Measurements from ENCODE around the gene C1orf116.
"Not testable (repeated sequence)": the region's sequence is repeated elsewhere in the genome, so short reads cannot be mapped to it uniquely, and the experiment has no call there.

C1orf116 gene

GRCh38 chr1:207058878-207059867, 26.6 kb upstream of the C1orf116 start:
- DNase-seq (ENCODE audit: low read depth) = no peak

GRCh38 chr1:207058252-207058651, 25.7 kb upstream of the C1orf116 start:
- no peak for DNase-seq (ENCODE audit: low read depth)

- DNase-seq (ENCODE audit: low read depth) = no peak
Measured at GRCh38 chr1:207056673-207057072, 24.1 kb upstream of the C1orf116 start.

- DNase-seq (ENCODE audit: low read depth) = no peak
Measured at GRCh38 chr1:207055386-207056001, 22.9 kb upstream of the C1orf116 start.

- no peak for DNase-seq (ENCODE audit: low read depth)
Measured at GRCh38 chr1:207054491-207054890, 21.9 kb upstream of the C1orf116 start.

GRCh38 chr1:207052911-207053769, 20.6 kb upstream of the C1orf116 start, which contains the start of gene PFKFB2:
Gene PFKFB2 (plus strand): TSS chr1:207053275. CDS start chr1:207054718, 1,443 bp downstream.
- peak; percentile 57 for DNase-seq (ENCODE audit: low read depth)

- no peak for DNase-seq (ENCODE audit: low read depth)
Measured at GRCh38 chr1:207051191-207051943, 18.8 kb upstream of the C1orf116 start, which contains the start of gene YOD1. Gene YOD1 (minus strand): TSS chr1:207051208. CDS start chr1:207051030, 178 bp downstream.

GRCh38 chr1:207050480-207051190, 18.1 kb upstream of the C1orf116 start:
- DNase-seq (ENCODE audit: low read depth) = no peak

- no peak for DNase-seq (ENCODE audit: low read depth)
Measured at GRCh38 chr1:207049974-207050391, 17.4 kb upstream of the C1orf116 start.

GRCh38 chr1:207049514-207049913, 17.0 kb upstream of the C1orf116 start:
- no peak for DNase-seq (ENCODE audit: low read depth)

GRCh38 chr1:207049054-207049453, 16.5 kb upstream of the C1orf116 start:
- DNase-seq (ENCODE audit: low read depth) = no peak

GRCh38 chr1:207048041-207048440, 15.5 kb upstream of the C1orf116 start:
- no peak for DNase-seq (ENCODE audit: low read depth)

- no peak for DNase-seq (ENCODE audit: low read depth)
Measured at GRCh38 chr1:207047505-207047904, 14.9 kb upstream of the C1orf116 start.

GRCh38 chr1:207045453-207045852, 12.9 kb upstream of the C1orf116 start:
- DNase-seq (ENCODE audit: low read depth) = no peak

GRCh38 chr1:207041397-207041796, 8.8 kb upstream of the C1orf116 start:
- DNase-seq (ENCODE audit: low read depth) = not testable (repeated sequence)

GRCh38 chr1:207040181-207040533, 7.6 kb upstream of the C1orf116 start:
- DNase-seq (ENCODE audit: low read depth) = peak; percentile 83

- no peak for DNase-seq (ENCODE audit: low read depth)
Measured at GRCh38 chr1:207039380-207040180, 7.0 kb upstream of the C1orf116 start.

GRCh38 chr1:207036865-207037264, 4.3 kb upstream of the C1orf116 start:
- DNase-seq (ENCODE audit: low read depth) = no peak

- DNase-seq (ENCODE audit: low read depth) = no peak
Measured at GRCh38 chr1:207035877-207036551, 3.5 kb upstream of the C1orf116 start.
